Loucy (cell line): Measurements from ENCODE around the gene SDK2.

ENCODE experiments used
- H2AFZ ChIP-seq: fragments of 200-600 bp; sonication (generic); 2 replicates; pipeline ENCODE4 v1.6.0; 2016; ENCODE audit warnings: antibody characterized with exemption, mild to moderate bottlenecking, low read length, moderate library complexity
- H3F3A ChIP-seq: fragments of 200-600 bp; 2 replicates; pipeline ENCODE4 v1.6.0; 2016; ENCODE audit warnings: antibody characterized with exemption, low read depth, mild to moderate bottlenecking
- H3K27me3 ChIP-seq: fragments of 200-600 bp; sonication (generic); 2 replicates; pipeline ENCODE4 v1.6.1; 2014; ENCODE audit warnings: low read length, mild to moderate bottlenecking; ENCODE audit not compliant: insufficient read depth, poor library complexity, severe bottlenecking
- H3K36me3 ChIP-seq: fragments of 200-600 bp; sonication (generic); 2 replicates; pipeline ENCODE4 v1.6.1; 2016; ENCODE audit warnings: low read length; ENCODE audit not compliant: insufficient read depth
- H3K4me1 ChIP-seq: fragments of 200-600 bp; sonication (generic); 2 replicates; pipeline ENCODE4 v1.5.1; 2014; ENCODE audit warnings: low read length, mild to moderate bottlenecking; ENCODE audit not compliant: insufficient read depth, poor library complexity, severe bottlenecking
- H3K4me2 ChIP-seq: fragments of 200-600 bp; sonication (generic); 2 replicates; pipeline ENCODE4 v1.6.0; 2014; ENCODE audit warnings: antibody characterized with exemption, low read length, low read depth, mild to moderate bottlenecking; ENCODE audit not compliant: poor library complexity, severe bottlenecking
- H3K4me3 ChIP-seq: fragments of 200-600 bp; sonication (generic); 2 replicates; pipeline ENCODE4 v1.5.1; 2014; ENCODE audit warnings: low read length, mild to moderate bottlenecking, mixed read lengths; ENCODE audit not compliant: poor library complexity, severe bottlenecking
- H3K79me2 ChIP-seq: fragments of 200-600 bp; sonication (generic); 2 replicates; pipeline ENCODE4 v1.6.1; 2014; ENCODE audit warnings: low read length; ENCODE audit not compliant: insufficient read depth
- H3K9ac ChIP-seq: fragments of 200-600 bp; sonication (generic); 2 replicates; pipeline ENCODE4 v1.6.0; 2014; ENCODE audit warnings: mild to moderate bottlenecking, low read depth, low read length, moderate library complexity; ENCODE audit not compliant: poor library complexity, severe bottlenecking
- H3K9me2 ChIP-seq: fragments of 200-600 bp; sonication (generic); replicated peaks from 2 replicates; pipeline ENCODE4 v1.6.1; 2016; ENCODE audit warnings: low read depth, low read length, mixed read lengths
- H3K9me3 ChIP-seq: fragments of 200-600 bp; sonication (generic); 2 replicates; pipeline ENCODE4 v1.6.1; 2014; ENCODE audit warnings: mild to moderate bottlenecking, antibody characterized with exemption, low read length, low read depth; ENCODE audit not compliant: insufficient read depth
- H4K20me1 ChIP-seq: fragments of 200-600 bp; sonication (generic); 2 replicates; pipeline ENCODE4 v1.6.0; 2014; ENCODE audit warnings: antibody characterized with exemption, low read length, mild to moderate bottlenecking; ENCODE audit not compliant: insufficient read depth, poor library complexity, severe bottlenecking
- CTCF ChIP-seq: fragments of 200-600 bp; sonication (generic); conservative IDR thresholded peaks from 2 replicates; pipeline ENCODE4 v1.5.1; 2014; ENCODE audit warnings: mild to moderate bottlenecking, antibody characterized with exemption, low read length
- EZH2phosphoT487 ChIP-seq: fragments of 200-600 bp; IDR thresholded peaks from 2 replicates; pipeline ENCODE4 v1.6.1; 2018; ENCODE audit warnings: antibody characterized with exemption, mild to moderate bottlenecking, moderate library complexity, borderline replicate concordance

Gene SDK2

GRCh38 chr17:73644145-73645049, at the start of gene SDK2:
TSS of gene SDK2 (minus strand) at chr17:73644445. CDS start at chr17:73644088, 357 bp downstream.
- Histone ChIP-seq H3F3A (no peaks in the 10 kb centered on the region; the same call in 1 of the 2 replicates), H3K9me2 (no peaks in the 10 kb centered on the region), H3K27me3 (no peaks in the 10 kb centered on the region), H3K9me3 (no peaks in the 10 kb centered on the region), H2AFZ (peak within 1 kb of the TSS; percentile 61), H3K36me3 (no peaks in the 10 kb centered on the region), H3K4me3 (peak within 1 kb of the TSS; percentile 84), H4K20me1 (peaks cover 5% of the 10 kb centered on the region), H3K4me1 (peaks cover 20% of the 10 kb centered on the region), H3K79me2 (peaks cover 51% of the 10 kb centered on the region), H3K4me2 (peak within 1 kb of the TSS; percentile 84), H3K9ac (peak within 1 kb of the TSS; percentile 70)
- TF ChIP-seq EZH2phosphoT487: no peak
- no peak for TF ChIP-seq CTCF

- Histone ChIP-seq H3K36me3 (no peaks in the 10 kb centered on the region), H3K9ac (no peak overlapping the region), H4K20me1 (no peaks in the 10 kb centered on the region), H3K27me3 (no peaks in the 10 kb centered on the region), H3K9me2 (no peaks in the 10 kb centered on the region), H3F3A (no peaks in the 10 kb centered on the region), H2AFZ (no peak overlapping the region), H3K79me2 (no peaks in the 10 kb centered on the region), H3K9me3 (no peaks in the 10 kb centered on the region), H3K4me1 (no peaks in the 10 kb centered on the region), H3K4me2 (no peak overlapping the region), H3K4me3 (no peak overlapping the region)
- TF ChIP-seq CTCF (no peak), EZH2phosphoT487 (no peak)
Measured at GRCh38 chr17:73693071-73693470, 48.8 kb upstream of the SDK2 start.

GRCh38 chr17:73691321-73691766, 47.1 kb upstream of the SDK2 start:
- H3K4me1 ChIP-seq: no peaks in the 10 kb centered on the region
- no peaks in the 10 kb centered on the region for H3K36me3 ChIP-seq
- no peak overlapping the region for H3K4me2 ChIP-seq
- no peaks in the 10 kb centered on the region for H4K20me1 ChIP-seq
- no peaks in the 10 kb centered on the region for H3K27me3 ChIP-seq
- no peaks in the 10 kb centered on the region for H3K9me3 ChIP-seq
- H3K4me3 ChIP-seq: no peak overlapping the region
- H3K79me2 ChIP-seq: no peaks in the 10 kb centered on the region
- H3K9me2 ChIP-seq: no peaks in the 10 kb centered on the region
- H2AFZ ChIP-seq: no peak overlapping the region
- no peak overlapping the region for H3K9ac ChIP-seq
- TF ChIP-seq EZH2phosphoT487: no peak
- no peak for TF ChIP-seq CTCF
- no peaks in the 10 kb centered on the region for H3F3A ChIP-seq
